HL-60 (cell line): ENCODE measurements around the gene CRYBG2.

Source experiments
- DNase-seq, 2 experiments: peaks; one replicate each; pipeline ENCODE4 v3.0.0-alpha.2; 2010 to 2020; ENCODE audit warnings: low read depth in 1 of 2, low spot score in 1 of 2
- H3K27ac ChIP-seq: fragments of 250-450 bp; sonication (Bioruptor Pico); replicated peaks from 2 replicates; pipeline ENCODE4 v1.5.1; 2020; ENCODE audit warnings: mild to moderate bottlenecking, moderate library complexity
- H3K27me3 ChIP-seq: fragments of 250-450 bp; sonication (Bioruptor Pico); 2 replicates; pipeline ENCODE4 v1.5.1; 2021; ENCODE audit warnings: mild to moderate bottlenecking, moderate library complexity; ENCODE audit not compliant: insufficient read depth, poor library complexity, severe bottlenecking
- H3K4me3 ChIP-seq: replicated peaks from 2 replicates; pipeline ENCODE4 v1.5.1; 2011; ENCODE audit warnings: mild to moderate bottlenecking, control low read depth, low read length; ENCODE audit not compliant: insufficient read depth
- CTCF ChIP-seq: IDR thresholded peaks from one replicate; pipeline ENCODE4 v1.5.1; 2011; ENCODE audit warnings: low read length, control low read depth, inconsistent platforms; ENCODE audit not compliant: insufficient read depth
- GABPA ChIP-seq: IDR thresholded peaks from 2 replicates; pipeline ENCODE4 v1.6.1; 2012; ENCODE audit warnings: low read depth
- POLR2AphosphoS5 ChIP-seq: IDR thresholded peaks from 2 replicates; pipeline ENCODE4 v1.6.1; 2012; ENCODE audit warnings: low read depth
- REST ChIP-seq: IDR thresholded peaks from 2 replicates; pipeline ENCODE4 v1.6.1; 2012; ENCODE audit warnings: low read depth; ENCODE audit not compliant: insufficient replicate concordance
- SPI1 ChIP-seq: IDR thresholded peaks from 2 replicates; pipeline ENCODE4 v1.6.1; 2012; ENCODE audit warnings: low read depth, mild to moderate bottlenecking, borderline replicate concordance

The CRYBG2 gene

GRCh38 chr1:26324550-26324949 is 29.4 kb downstream of the CRYBG2 start:
- Histone ChIP-seq H3K27ac (no peak overlapping the region), H3K4me3 (no peak overlapping the region), H3K27me3 (no peaks in the 10 kb centered on the region)
- no peak for DNase-seq
- no peak for TF ChIP-seq SPI1
- no peak for TF ChIP-seq CTCF
- no peak for TF ChIP-seq GABPA
- no peak for TF ChIP-seq REST
- no peak for TF ChIP-seq POLR2AphosphoS5

GRCh38 chr1:26323382-26323781 is 30.5 kb downstream of the CRYBG2 start:
- Histone ChIP-seq H3K4me3 (no peak overlapping the region), H3K27ac (no peak overlapping the region), H3K27me3 (no peaks in the 10 kb centered on the region)
- DNase-seq: no peak
- TF ChIP-seq REST (no peak), SPI1 (no peak), POLR2AphosphoS5 (no peak), GABPA (no peak), CTCF (no peak)

GRCh38 chr1:26322042-26322331 is 31.9 kb downstream of the CRYBG2 start:
- no peak for DNase-seq
- Histone ChIP-seq H3K27me3 (no peaks in the 10 kb centered on the region), H3K27ac (no peak overlapping the region), H3K4me3 (no peak overlapping the region)
- TF ChIP-seq SPI1 (no peak), REST (no peak), GABPA (no peak), CTCF (no peak), POLR2AphosphoS5 (no peak)
